ENCODE results near the gene PUS1.
"Not testable (repeated sequence)": the region's sequence is repeated elsewhere in the genome, so short reads cannot be mapped to it uniquely, and the experiment has no call there.

The PUS1 gene

DNA sequence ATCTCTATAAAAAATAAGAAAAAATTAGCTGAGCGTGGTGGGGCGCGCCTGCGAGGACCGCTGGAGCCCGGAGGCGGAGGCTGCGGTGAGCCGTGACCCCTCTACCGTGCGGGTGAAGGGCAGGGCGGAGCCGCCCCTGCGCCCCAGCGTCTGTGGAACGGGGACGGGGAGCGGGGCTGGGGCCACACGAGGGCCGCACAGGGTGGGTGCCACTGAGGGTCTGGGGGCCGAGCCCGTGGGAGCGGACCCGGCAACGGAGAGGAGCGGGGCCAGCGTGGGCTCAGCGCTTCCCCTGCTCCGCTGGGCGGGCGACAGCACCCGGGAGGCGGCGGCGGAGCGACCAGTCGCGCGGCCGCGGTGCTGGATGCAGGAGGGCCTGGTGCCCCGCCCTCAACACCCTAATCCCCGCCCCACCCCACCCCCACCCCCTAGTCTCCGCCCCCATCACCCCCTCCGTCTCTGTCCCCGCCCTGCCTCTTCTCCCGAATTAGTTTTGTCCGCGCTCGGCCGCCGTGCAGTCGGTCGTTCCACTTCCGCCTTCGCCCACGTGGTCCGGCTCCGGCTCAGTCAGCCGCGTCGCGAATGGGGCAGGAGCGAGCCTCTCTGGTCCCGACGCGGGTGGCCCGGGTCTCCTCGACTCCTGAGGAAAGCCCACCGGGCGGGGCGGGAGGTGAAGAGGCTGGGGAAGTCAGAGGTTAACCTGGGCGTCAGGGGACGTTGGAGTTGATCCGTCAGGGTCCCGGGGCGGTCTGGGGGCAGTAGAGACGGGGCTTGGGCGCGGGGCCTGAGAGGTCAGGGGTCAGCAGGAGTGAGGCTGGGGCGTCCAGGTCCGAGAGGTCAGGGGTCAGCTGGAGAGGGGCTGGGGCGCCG lies at the start of gene PUS1:
PUS1 (plus strand) TSS at position 566 of the 870 bp plus-strand sequence. CDS start 447 bp downstream, outside the sequence.
- TF ChIP-seq, protein P1, sequence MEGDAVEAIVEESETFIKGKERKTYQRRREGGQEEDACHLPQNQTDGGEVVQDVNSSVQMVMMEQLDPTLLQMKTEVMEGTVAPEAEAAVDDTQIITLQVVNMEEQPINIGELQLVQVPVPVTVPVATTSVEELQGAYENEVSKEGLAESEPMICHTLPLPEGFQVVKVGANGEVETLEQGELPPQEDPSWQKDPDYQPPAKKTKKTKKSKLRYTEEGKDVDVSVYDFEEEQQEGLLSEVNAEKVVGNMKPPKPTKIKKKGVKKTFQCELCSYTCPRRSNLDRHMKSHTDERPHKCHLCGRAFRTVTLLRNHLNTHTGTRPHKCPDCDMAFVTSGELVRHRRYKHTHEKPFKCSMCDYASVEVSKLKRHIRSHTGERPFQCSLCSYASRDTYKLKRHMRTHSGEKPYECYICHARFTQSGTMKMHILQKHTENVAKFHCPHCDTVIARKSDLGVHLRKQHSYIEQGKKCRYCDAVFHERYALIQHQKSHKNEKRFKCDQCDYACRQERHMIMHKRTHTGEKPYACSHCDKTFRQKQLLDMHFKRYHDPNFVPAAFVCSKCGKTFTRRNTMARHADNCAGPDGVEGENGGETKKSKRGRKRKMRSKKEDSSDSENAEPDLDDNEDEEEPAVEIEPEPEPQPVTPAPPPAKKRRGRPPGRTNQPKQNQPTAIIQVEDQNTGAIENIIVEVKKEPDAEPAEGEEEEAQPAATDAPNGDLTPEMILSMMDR (IDR thresholded peaks at IDR 0.05; ENCODE audit: poor library complexity, severe bottlenecking): no peak
- Histone ChIP-seq H3K27ac (ENCODE audit: poor library complexity, severe bottlenecking) (peak within 1 kb of the TSS; percentile 40), H3K27me3 (ENCODE audit: insufficient read depth, poor library complexity, severe bottlenecking) (no peaks in the 10 kb centered on the region)

DNA sequence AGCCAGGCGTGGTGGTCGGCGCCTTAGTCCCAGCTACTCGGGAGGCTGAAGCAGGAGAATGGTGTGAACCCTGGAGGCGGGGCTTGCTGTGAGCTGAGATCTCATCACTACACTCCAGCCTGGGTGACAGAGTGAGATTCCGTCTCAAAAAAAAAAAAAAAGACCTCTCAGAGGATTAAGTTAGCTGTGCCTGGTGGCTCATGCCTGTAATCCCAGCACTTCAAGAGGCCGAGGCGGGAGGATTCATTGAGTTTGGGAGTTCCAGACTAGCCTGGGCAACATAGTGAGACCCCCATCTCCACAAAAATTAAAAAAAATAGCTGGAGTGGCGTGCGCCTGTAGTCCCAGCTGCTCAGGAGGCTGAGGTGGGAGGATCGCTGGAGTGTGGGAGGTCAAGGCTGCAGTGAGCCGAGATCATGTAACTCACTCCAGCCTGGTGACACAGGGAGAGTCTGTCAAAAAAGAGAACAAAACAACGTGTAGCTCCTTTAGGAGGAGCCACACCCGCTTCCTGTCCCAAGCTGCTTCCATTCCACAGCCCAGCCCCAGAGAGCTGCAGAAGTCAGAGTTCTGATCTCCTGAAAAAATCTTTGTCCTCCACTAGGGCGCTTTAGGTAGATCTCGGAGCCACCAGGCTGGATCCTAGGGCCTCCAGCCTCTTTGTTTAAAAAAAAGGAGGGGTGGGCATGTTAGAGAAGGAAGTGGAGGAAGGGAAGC lies 46.1 kb upstream of the PUS1 start:
- Histone ChIP-seq H3K27me3 (ENCODE audit: insufficient read depth, poor library complexity, severe bottlenecking) (no peaks in the 10 kb centered on the region), H3K9me3 (ENCODE audit: severe bottlenecking) (no peaks in the 10 kb centered on the region), H3K4me1 (ENCODE audit: insufficient read depth, poor library complexity, severe bottlenecking) (peaks cover 4% of the 10 kb centered on the region), H3K36me3 (ENCODE audit: low read depth) (no peaks in the 10 kb centered on the region), H3K27ac (ENCODE audit: poor library complexity, severe bottlenecking) (peak overlapping the region; percentile 26), H3K4me3 (ENCODE audit: severe bottlenecking) (no peak overlapping the region)
- ATAC-seq (ENCODE audit: low read depth) (peak; percentile 68; the same call in 1 of the 3 replicates), DNase-seq (ENCODE audit: low spot score) (no peak)
- TF ChIP-seq, protein P1 (IDR thresholded peaks at IDR 0.05; ENCODE audit: poor library complexity, severe bottlenecking): no peak

More for the DNA sequence above, at the start of gene PUS1:
- no peaks in the 10 kb centered on the region for H3K9me3 ChIP-seq (ENCODE audit: severe bottlenecking)
- H3K4me3 ChIP-seq (ENCODE audit: severe bottlenecking): peak within 1 kb of the TSS; percentile 91
- DNase-seq (ENCODE audit: low spot score) (peak; percentile 93), ATAC-seq (ENCODE audit: low read depth) (peak; percentile 77)
- H3K4me1 ChIP-seq (ENCODE audit: insufficient read depth, poor library complexity, severe bottlenecking): peaks cover 3% of the 10 kb centered on the region
- peaks cover 36% of the 10 kb centered on the region for H3K36me3 ChIP-seq (ENCODE audit: low read depth)

DNA sequence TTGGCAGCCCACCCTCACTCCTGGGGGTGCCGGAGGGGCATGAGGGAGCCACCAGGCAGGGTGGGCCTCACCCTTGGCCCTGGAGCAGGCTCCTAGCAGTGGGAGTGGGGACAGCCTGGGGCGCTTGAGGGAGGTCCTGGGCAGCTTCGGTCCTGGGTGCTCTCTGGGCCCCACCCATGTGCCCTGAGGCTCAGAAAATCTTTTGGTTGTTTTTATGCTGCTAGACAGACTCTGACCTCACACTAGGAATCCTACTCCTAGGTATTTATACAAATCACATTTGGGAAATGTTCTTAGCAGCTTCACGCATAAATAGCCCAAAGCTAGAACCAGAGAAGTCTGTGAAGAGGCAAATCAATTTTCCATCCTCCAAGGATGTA lies 45.6 kb upstream of the PUS1 start:
- peak; percentile 48; the same call in 1 of the 3 replicates for ATAC-seq (ENCODE audit: low read depth)
- Histone ChIP-seq H3K27me3 (ENCODE audit: insufficient read depth, poor library complexity, severe bottlenecking) (no peaks in the 10 kb centered on the region), H3K9me3 (ENCODE audit: severe bottlenecking) (no peaks in the 10 kb centered on the region), H3K4me1 (ENCODE audit: insufficient read depth, poor library complexity, severe bottlenecking) (peaks cover 4% of the 10 kb centered on the region), H3K36me3 (ENCODE audit: low read depth) (no peaks in the 10 kb centered on the region), H3K27ac (ENCODE audit: poor library complexity, severe bottlenecking) (peak overlapping the region; percentile 26), H3K4me3 (ENCODE audit: severe bottlenecking) (no peak overlapping the region)
- no peak for DNase-seq (ENCODE audit: low spot score)
- TF ChIP-seq, protein P1 (IDR thresholded peaks at IDR 0.05; ENCODE audit: poor library complexity, severe bottlenecking): no peak

DNA sequence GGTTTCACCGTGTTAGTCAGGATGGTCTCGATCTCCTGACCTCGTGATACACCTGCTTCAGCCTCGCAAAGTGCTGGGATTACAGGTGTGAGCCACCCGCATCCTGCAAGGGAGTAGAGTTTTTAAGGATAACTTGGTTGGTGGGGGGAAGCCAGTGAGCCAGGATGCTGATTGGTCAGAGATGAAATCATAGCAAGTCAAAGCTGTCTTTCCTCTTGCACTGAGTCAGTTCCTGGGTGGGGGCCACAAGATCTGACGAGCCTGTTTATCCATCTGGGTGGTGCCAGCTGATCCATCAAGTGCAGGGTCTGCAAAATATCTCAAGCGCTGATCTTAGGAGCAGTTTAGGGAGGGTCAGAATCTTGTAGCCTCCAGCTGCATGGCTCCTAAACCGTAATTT lies 44.0 kb upstream of the PUS1 start:
- H3K36me3 ChIP-seq (ENCODE audit: low read depth); H3K9me3 ChIP-seq (ENCODE audit: severe bottlenecking); H3K27ac ChIP-seq (ENCODE audit: poor library complexity, severe bottlenecking); ATAC-seq (ENCODE audit: low read depth); H3K4me1 ChIP-seq (ENCODE audit: insufficient read depth, poor library complexity, severe bottlenecking); H3K27me3 ChIP-seq (ENCODE audit: insufficient read depth, poor library complexity, severe bottlenecking); DNase-seq (ENCODE audit: low spot score); H3K4me3 ChIP-seq (ENCODE audit: severe bottlenecking): not testable (repeated sequence)

DNA sequence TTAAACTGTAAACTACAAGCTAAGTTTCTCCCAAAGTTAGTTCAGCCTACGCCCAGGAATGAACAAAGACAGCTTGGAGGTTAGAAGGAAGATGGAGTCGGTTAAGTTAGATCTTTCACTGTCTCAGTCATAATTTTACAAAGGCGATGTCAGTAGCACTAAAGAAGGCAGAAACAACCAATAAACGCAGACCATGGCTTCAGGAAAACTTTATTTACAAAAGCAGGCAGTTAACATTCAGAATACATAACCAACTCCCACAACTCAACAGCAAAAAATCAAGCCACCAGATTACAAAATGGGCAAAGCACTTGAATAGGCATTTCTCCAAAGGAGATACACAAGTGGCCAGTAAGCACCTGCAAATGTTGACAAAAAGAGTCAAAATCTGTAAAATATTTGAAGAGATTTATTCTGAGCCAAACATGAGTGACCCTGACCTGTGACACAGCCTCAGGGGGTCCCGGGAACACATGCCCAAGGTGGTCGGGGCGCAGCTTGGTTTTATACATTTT lies 43.5 kb upstream of the PUS1 start:
- no peaks in the 10 kb centered on the region for H3K9me3 ChIP-seq (ENCODE audit: severe bottlenecking)
- peaks cover 4% of the 10 kb centered on the region for H3K4me1 ChIP-seq (ENCODE audit: insufficient read depth, poor library complexity, severe bottlenecking)
- ATAC-seq (ENCODE audit: low read depth): no peak
- no peaks in the 10 kb centered on the region for H3K36me3 ChIP-seq (ENCODE audit: low read depth)
- DNase-seq (ENCODE audit: low spot score): no peak
- TF ChIP-seq, protein P1 (IDR thresholded peaks at IDR 0.05; ENCODE audit: poor library complexity, severe bottlenecking): no peak
- H3K4me3 ChIP-seq (ENCODE audit: severe bottlenecking): no peak overlapping the region
- H3K27me3 ChIP-seq (ENCODE audit: insufficient read depth, poor library complexity, severe bottlenecking): no peaks in the 10 kb centered on the region
- H3K27ac ChIP-seq (ENCODE audit: poor library complexity, severe bottlenecking): no peak overlapping the region

DNA sequence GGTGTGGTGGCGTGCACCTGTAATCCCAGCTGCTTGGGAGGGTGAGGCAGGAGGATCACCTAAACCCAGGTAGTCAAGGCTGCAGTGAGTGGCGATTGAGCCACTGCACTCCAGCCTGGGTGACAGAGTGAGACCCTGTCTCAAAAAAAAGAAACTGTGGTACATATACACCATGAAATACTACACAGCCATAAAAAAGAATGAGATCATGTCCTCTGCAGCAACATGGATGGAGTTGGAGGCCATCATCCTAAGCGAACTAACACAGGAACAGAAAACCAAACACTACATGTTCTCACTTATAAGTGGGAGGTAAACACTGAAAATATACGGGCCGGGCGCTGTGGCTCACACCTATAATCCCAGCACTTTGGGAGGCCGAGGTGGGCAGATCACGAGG lies 37.4 kb upstream of the PUS1 start:
- ATAC-seq (ENCODE audit: low read depth); H3K36me3 ChIP-seq (ENCODE audit: low read depth); H3K4me3 ChIP-seq (ENCODE audit: severe bottlenecking); DNase-seq (ENCODE audit: low spot score); H3K4me1 ChIP-seq (ENCODE audit: insufficient read depth, poor library complexity, severe bottlenecking); H3K9me3 ChIP-seq (ENCODE audit: severe bottlenecking); H3K27ac ChIP-seq (ENCODE audit: poor library complexity, severe bottlenecking); H3K27me3 ChIP-seq (ENCODE audit: insufficient read depth, poor library complexity, severe bottlenecking): not testable (repeated sequence)

Measured in RWPE2 (cell line).